Neural progenitor cell (in vitro differentiated cells): ENCODE data around the gene FNTB. TPM values are rescaled to one million over a fixed set of nuclear protein-coding genes. Genes with fewer than 3 reads are reported as not detected.

Source experiments
- DNase-seq: peaks from one replicate; pipeline ENCODE4 v3.0.0-alpha.2; 2016; ENCODE audit warnings: low spot score
- H2AFZ ChIP-seq: fragments of 200-600 bp; sonication (generic); replicated peaks from 2 replicates; pipeline ENCODE4 v1.6.1; 2016; ENCODE audit warnings: antibody characterized with exemption
- H3F3A ChIP-seq: fragments of 200-600 bp; sonication (generic); 2 replicates; pipeline ENCODE4 v1.6.1; 2016; ENCODE audit warnings: antibody characterized with exemption, low read depth
- H3K27ac ChIP-seq: fragments of 200-600 bp; sonication (generic); 2 replicates; pipeline ENCODE4 v1.5.1; 2016; ENCODE audit warnings: mild to moderate bottlenecking
- H3K27me3 ChIP-seq: fragments of 200-600 bp; sonication (generic); 2 replicates; pipeline ENCODE4 v1.6.1; 2016; ENCODE audit warnings: mild to moderate bottlenecking, moderate library complexity
- H3K36me3 ChIP-seq: fragments of 200-600 bp; sonication (generic); 2 replicates; pipeline ENCODE4 v1.5.1; 2016
- H3K4me1 ChIP-seq: fragments of 200-600 bp; sonication (generic); 2 replicates; pipeline ENCODE4 v1.6.1; 2016; ENCODE audit warnings: mixed run types
- H3K4me2 ChIP-seq: fragments of 200-600 bp; sonication (generic); 2 replicates; pipeline ENCODE4 v1.6.1; 2016
- H3K4me3 ChIP-seq: fragments of 200-600 bp; sonication (generic); 2 replicates; pipeline ENCODE4 v1.5.1; 2016
- H3K79me2 ChIP-seq: fragments of 200-600 bp; sonication (generic); 2 replicates; pipeline ENCODE4 v1.6.1; 2016; ENCODE audit warnings: low read depth
- H3K9ac ChIP-seq: fragments of 200-600 bp; sonication (generic); 2 replicates; pipeline ENCODE4 v1.6.1; 2016
- H3K9me3 ChIP-seq: fragments of 200-600 bp; sonication (generic); 2 replicates; pipeline ENCODE4 v1.5.1; 2016; ENCODE audit warnings: low read depth
- H4K20me1 ChIP-seq: fragments of 200-600 bp; sonication (generic); 2 replicates; pipeline ENCODE4 v1.6.1; 2016; ENCODE audit warnings: low read depth
- H3K27ac Mint-ChIP-seq: 3 replicates; pipeline ENCODE4 v1.8.0; 2021; ENCODE audit warnings: mixed read lengths
- H3K27me3 Mint-ChIP-seq: 2 replicates; pipeline ENCODE4 v1.8.0; 2022; ENCODE audit warnings: low read depth, mild to moderate bottlenecking, inconsistent platforms, moderate library complexity, mixed read lengths; ENCODE audit not compliant: insufficient read depth
- H3K36me3 Mint-ChIP-seq: 3 replicates; pipeline ENCODE4 v1.8.0; 2021; ENCODE audit warnings: mixed read lengths
- H3K4me1 Mint-ChIP-seq: 3 replicates; pipeline ENCODE4 v1.8.0; 2021; ENCODE audit warnings: mixed read lengths
- H3K4me3 Mint-ChIP-seq: 3 replicates; pipeline ENCODE4 v1.8.0; 2021; ENCODE audit warnings: mild to moderate bottlenecking, moderate library complexity, mixed read lengths
- H3K9me3 Mint-ChIP-seq: 3 replicates; pipeline ENCODE4 v1.8.0; 2020; ENCODE audit warnings: mixed read lengths
- CTCF ChIP-seq: fragments of 200-600 bp; sonication (generic); IDR thresholded peaks from 2 replicates; pipeline ENCODE4 v1.5.1; 2017; ENCODE audit warnings: antibody characterized with exemption, mild to moderate bottlenecking
- EZH2 ChIP-seq: fragments of 200-600 bp; sonication (generic); IDR thresholded peaks from 2 replicates; pipeline ENCODE4 v1.6.1; 2017; ENCODE audit warnings: antibody characterized with exemption, mild to moderate bottlenecking, moderate library complexity
- EZH2phosphoT487 ChIP-seq: fragments of 200-600 bp; sonication (generic); IDR thresholded peaks from 2 replicates; pipeline ENCODE4 v1.6.1; 2017; ENCODE audit warnings: antibody characterized with exemption
- total RNA-seq: library from RNA; depleted of rRNA; stranded (reverse); fragments of >200 nt; gene quantifications from 2 replicates; pipeline ENCODE4 v1.2.3, GENCODE V29; 2015; ENCODE audit warnings: low replicate concordance

Gene FNTB
- total RNA-seq, 1 donor from 2014 or later: 8.0 TPM

- H3K27ac ChIP-seq: no peak within 1 kb of the TSS
- Mint-ChIP-seq H3K9me3 (no peaks in the 10 kb centered on the region), H3K36me3 (peaks cover 10% of the 10 kb centered on the region), H3K4me1 (no peaks in the 10 kb centered on the region), H3K27ac (no peak within 1 kb of the TSS), H3K4me3 (no peak within 1 kb of the TSS), H3K27me3 (peaks cover 5% of the 10 kb centered on the region)
- DNase-seq: no peak
- no peak within 1 kb of the TSS for H3K9ac ChIP-seq
- no peaks in the 10 kb centered on the region for H3K79me2 ChIP-seq
- H3K36me3 ChIP-seq: no peaks in the 10 kb centered on the region
- no peak within 1 kb of the TSS for H2AFZ ChIP-seq
- no peaks in the 10 kb centered on the region for H3K9me3 ChIP-seq
- no peak within 1 kb of the TSS for H3K4me3 ChIP-seq
- no peak for TF ChIP-seq CTCF
- no peak for TF ChIP-seq EZH2
- no peak within 1 kb of the TSS for H3K4me2 ChIP-seq
- H4K20me1 ChIP-seq: peaks cover 10% of the 10 kb centered on the region
- H3F3A ChIP-seq: no peaks in the 10 kb centered on the region
- H3K4me1 ChIP-seq: no peaks in the 10 kb centered on the region
- H3K27me3 ChIP-seq: no peaks in the 10 kb centered on the region
Observed at GRCh38 chr14:64942531-64943111, 44.1 kb upstream of the FNTB start, which contains the start of gene GPX2. TSS of gene GPX2 (minus strand) at chr14:64942745. CDS start at chr14:64942726, 19 bp downstream.

- Histone ChIP-seq H3K4me2 (no peak overlapping the region), H3K9ac (no peak overlapping the region), H3K9me3 (no peaks in the 10 kb centered on the region), H3K79me2 (no peaks in the 10 kb centered on the region), H3K4me1 (no peaks in the 10 kb centered on the region), H3K27ac (no peak overlapping the region), H3F3A (no peaks in the 10 kb centered on the region), H3K27me3 (no peaks in the 10 kb centered on the region), H3K4me3 (no peak overlapping the region), H3K36me3 (no peaks in the 10 kb centered on the region), H4K20me1 (peaks cover 6% of the 10 kb centered on the region), H2AFZ (no peak overlapping the region)
- no peak overlapping the region for H3K4me3 Mint-ChIP-seq
- H3K27me3 Mint-ChIP-seq: peaks cover 5% of the 10 kb centered on the region
- DNase-seq: no peak
- peaks cover 6% of the 10 kb centered on the region for H3K36me3 Mint-ChIP-seq
- H3K27ac Mint-ChIP-seq: peak overlapping the region; percentile 21
- no peaks in the 10 kb centered on the region for H3K4me1 Mint-ChIP-seq
- H3K9me3 Mint-ChIP-seq: no peaks in the 10 kb centered on the region
- TF ChIP-seq CTCF: no peak
- no peak for TF ChIP-seq EZH2phosphoT487
- no peak for TF ChIP-seq EZH2
Observed at GRCh38 chr14:64943556-64943955, 43.1 kb upstream of the FNTB start.

- Mint-ChIP-seq H3K27ac (peak overlapping the region; percentile 21), H3K9me3 (no peaks in the 10 kb centered on the region), H3K4me1 (no peaks in the 10 kb centered on the region), H3K36me3 (peaks cover 7% of the 10 kb centered on the region), H3K27me3 (peaks cover 5% of the 10 kb centered on the region), H3K4me3 (no peak overlapping the region)
- no peak overlapping the region for H3K4me2 ChIP-seq
- H3K9ac ChIP-seq: no peak overlapping the region
- H3K27ac ChIP-seq: no peak overlapping the region
- no peaks in the 10 kb centered on the region for H3K36me3 ChIP-seq
- no peak overlapping the region for H2AFZ ChIP-seq
- H4K20me1 ChIP-seq: peaks cover 5% of the 10 kb centered on the region
- H3K4me3 ChIP-seq: no peak overlapping the region
- no peak for DNase-seq
- H3K4me1 ChIP-seq: no peaks in the 10 kb centered on the region
- H3F3A ChIP-seq: no peaks in the 10 kb centered on the region
- no peaks in the 10 kb centered on the region for H3K9me3 ChIP-seq
- TF ChIP-seq EZH2phosphoT487 (no peak), EZH2 (no peak), CTCF (no peak)
- no peaks in the 10 kb centered on the region for H3K27me3 ChIP-seq
- no peaks in the 10 kb centered on the region for H3K79me2 ChIP-seq
Observed at GRCh38 chr14:64944041-64944440, 42.7 kb upstream of the FNTB start.
